Esophagus squamous epithelium (tissue), 4 donors: ENCODE measurements around the gene ANKS1B.

Source experiments
- POLR2A ChIP-seq, 4 donors: fragments of 450-650 bp; IDR thresholded peaks; one replicate each; pipeline ENCODE4 v1.6.1; 2017; ENCODE audit warnings: antibody characterized with exemption in 4 of 4, mild to moderate bottlenecking in 4 of 4, moderate library complexity in 3 of 4
- TF ChIP-seq, protein P1 (sequence below), 6 experiments: fragments of 450-650 bp in 4 of 6; fragments of 200-600 bp in 2 of 6; sonication (generic) in 2 of 6; IDR thresholded peaks; one replicate each; pipeline ENCODE4 v1.5.1; 2016 to 2019; ENCODE audit warnings: antibody characterized with exemption in 6 of 6, mild to moderate bottlenecking in 4 of 6, moderate library complexity in 4 of 6

DNA sequence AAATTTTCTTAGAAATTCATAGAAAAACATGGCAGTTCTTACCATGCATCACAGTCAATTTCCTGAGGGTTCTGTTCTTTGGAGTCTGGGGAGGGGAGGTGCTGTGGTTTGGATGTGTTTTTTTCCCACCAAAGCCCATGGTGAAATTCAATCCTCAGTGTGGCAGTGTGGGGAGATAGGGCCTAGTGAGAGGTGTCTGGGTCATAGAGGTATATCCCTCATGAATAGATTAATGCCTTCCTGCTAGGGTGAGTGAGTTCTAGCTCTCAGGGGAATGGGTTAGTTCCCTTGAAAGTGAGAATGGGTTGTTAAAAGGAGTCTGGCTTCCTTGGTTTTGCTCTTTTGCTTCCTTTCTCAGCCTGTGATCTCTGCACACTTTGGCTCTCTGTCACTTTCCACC is 1061.9 kb downstream of the ANKS1B start:
- TF ChIP-seq, protein P1, sequence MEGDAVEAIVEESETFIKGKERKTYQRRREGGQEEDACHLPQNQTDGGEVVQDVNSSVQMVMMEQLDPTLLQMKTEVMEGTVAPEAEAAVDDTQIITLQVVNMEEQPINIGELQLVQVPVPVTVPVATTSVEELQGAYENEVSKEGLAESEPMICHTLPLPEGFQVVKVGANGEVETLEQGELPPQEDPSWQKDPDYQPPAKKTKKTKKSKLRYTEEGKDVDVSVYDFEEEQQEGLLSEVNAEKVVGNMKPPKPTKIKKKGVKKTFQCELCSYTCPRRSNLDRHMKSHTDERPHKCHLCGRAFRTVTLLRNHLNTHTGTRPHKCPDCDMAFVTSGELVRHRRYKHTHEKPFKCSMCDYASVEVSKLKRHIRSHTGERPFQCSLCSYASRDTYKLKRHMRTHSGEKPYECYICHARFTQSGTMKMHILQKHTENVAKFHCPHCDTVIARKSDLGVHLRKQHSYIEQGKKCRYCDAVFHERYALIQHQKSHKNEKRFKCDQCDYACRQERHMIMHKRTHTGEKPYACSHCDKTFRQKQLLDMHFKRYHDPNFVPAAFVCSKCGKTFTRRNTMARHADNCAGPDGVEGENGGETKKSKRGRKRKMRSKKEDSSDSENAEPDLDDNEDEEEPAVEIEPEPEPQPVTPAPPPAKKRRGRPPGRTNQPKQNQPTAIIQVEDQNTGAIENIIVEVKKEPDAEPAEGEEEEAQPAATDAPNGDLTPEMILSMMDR (IDR thresholded peaks at IDR 0.05), result no peak
- no peak for TF ChIP-seq POLR2A (IDR thresholded peaks at IDR 0.05)
